ENCODE results near the gene GALT.

DNA sequence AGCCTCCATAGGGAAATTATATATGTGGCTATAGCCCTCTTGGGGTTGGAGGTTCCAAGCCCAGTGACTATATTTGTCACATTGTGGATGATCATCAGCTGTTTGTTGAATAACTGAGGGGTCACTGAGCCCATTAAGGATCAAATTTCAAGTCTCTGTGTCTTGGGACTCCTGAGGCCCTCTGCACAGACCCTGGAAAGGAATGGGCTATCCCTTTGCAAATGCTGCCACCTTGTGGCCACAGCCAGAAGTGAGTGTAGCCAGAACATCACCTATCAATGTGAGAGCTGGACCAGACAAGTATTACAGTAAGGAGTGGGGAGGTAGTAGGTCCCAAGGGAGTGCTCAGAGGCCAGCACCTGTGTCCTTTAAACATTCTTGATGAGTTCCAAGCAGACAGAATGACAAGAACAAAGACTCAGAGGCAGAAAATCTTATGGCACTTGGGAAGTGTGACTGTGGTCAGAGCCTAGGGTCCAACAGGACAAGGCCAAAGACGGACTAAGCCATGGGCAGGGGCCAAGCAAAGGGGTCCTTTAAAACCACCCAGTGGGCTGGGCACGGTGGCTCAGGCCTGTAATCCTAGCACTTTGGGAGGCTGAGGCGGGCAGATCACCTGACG, 42.8 kb upstream of the GALT start:
- TF ChIP-seq, protein P1, sequence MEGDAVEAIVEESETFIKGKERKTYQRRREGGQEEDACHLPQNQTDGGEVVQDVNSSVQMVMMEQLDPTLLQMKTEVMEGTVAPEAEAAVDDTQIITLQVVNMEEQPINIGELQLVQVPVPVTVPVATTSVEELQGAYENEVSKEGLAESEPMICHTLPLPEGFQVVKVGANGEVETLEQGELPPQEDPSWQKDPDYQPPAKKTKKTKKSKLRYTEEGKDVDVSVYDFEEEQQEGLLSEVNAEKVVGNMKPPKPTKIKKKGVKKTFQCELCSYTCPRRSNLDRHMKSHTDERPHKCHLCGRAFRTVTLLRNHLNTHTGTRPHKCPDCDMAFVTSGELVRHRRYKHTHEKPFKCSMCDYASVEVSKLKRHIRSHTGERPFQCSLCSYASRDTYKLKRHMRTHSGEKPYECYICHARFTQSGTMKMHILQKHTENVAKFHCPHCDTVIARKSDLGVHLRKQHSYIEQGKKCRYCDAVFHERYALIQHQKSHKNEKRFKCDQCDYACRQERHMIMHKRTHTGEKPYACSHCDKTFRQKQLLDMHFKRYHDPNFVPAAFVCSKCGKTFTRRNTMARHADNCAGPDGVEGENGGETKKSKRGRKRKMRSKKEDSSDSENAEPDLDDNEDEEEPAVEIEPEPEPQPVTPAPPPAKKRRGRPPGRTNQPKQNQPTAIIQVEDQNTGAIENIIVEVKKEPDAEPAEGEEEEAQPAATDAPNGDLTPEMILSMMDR (IDR thresholded peaks at IDR 0.05; ENCODE audit: low read length) = peak; percentile 95
- TF ChIP-seq EZH2 (optimal IDR thresholded peaks at IDR 0.05; ENCODE audit: low read depth, low read length) = no peak
- no peak for TF ChIP-seq EZH2phosphoT487 (IDR thresholded peaks at IDR 0.05; ENCODE audit: low read length)
